ENCODE measurements around the gene RASSF7.

Gene RASSF7

DNA sequence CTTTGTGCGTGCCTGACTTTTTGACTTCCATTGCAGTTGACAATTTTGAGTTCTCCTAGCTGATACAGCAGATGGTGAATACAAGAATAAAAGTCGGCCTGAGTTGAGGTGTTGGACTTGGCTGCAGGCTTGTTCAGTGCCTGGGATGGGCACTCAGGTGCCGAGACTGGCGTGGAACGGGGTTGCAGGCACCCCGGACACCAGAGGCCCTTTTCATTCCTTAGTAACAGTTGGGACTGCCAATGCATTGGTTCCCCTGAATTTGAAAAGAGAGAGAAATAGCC is 16.8 kb downstream of the RASSF7 start:
- H3K4me3 ChIP-seq (ENCODE audit: low read length), result peak overlapping the region; percentile 93
- no peak for DNase-seq (ENCODE audit: low read depth)
- TF ChIP-seq, protein P1, sequence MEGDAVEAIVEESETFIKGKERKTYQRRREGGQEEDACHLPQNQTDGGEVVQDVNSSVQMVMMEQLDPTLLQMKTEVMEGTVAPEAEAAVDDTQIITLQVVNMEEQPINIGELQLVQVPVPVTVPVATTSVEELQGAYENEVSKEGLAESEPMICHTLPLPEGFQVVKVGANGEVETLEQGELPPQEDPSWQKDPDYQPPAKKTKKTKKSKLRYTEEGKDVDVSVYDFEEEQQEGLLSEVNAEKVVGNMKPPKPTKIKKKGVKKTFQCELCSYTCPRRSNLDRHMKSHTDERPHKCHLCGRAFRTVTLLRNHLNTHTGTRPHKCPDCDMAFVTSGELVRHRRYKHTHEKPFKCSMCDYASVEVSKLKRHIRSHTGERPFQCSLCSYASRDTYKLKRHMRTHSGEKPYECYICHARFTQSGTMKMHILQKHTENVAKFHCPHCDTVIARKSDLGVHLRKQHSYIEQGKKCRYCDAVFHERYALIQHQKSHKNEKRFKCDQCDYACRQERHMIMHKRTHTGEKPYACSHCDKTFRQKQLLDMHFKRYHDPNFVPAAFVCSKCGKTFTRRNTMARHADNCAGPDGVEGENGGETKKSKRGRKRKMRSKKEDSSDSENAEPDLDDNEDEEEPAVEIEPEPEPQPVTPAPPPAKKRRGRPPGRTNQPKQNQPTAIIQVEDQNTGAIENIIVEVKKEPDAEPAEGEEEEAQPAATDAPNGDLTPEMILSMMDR (conservative IDR thresholded peaks at IDR 0.05; ENCODE audit: low read length), result no peak

DNA sequence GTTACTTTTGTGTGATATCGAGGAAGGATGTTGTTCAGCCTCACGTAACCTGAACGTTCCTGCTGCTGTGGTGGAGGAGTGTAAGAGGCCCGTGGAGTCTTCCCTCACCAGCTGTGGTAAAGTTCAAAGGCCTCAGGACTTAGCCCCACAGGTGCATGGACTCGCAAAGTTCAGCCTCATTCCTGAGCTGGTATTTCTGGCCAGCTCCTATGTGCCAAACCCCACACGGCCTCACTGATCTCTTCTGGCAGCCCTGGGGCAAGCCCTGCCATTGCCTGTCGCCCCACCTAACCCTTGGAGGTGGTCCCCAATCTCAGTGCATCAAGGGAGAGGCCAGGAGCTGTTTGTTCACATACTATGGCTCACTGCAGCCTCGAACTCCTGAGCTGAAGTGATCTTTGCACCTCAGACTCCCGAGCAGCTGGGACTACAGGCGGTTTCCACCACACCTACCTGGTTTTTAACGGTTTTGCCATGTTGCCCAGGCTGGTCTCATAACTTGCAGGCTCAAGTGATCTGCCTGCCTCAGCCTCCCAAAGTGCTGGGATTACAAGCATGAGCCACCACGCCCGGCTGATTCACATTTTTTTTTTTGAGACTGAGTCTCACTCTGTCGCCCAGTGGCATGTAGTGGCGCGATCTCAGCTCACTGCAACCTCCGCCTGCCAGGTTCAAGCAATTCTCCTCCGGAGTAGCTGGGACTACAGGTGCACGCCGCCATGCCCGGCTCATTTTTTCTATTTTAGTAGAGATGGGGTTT is 17.7 kb downstream of the RASSF7 start:
- peak overlapping the region; percentile 93 for H3K4me3 ChIP-seq (ENCODE audit: low read length)
- TF ChIP-seq, protein P1 (conservative IDR thresholded peaks at IDR 0.05; ENCODE audit: low read length), result no peak
- no peak for DNase-seq (ENCODE audit: low read depth)

DNA sequence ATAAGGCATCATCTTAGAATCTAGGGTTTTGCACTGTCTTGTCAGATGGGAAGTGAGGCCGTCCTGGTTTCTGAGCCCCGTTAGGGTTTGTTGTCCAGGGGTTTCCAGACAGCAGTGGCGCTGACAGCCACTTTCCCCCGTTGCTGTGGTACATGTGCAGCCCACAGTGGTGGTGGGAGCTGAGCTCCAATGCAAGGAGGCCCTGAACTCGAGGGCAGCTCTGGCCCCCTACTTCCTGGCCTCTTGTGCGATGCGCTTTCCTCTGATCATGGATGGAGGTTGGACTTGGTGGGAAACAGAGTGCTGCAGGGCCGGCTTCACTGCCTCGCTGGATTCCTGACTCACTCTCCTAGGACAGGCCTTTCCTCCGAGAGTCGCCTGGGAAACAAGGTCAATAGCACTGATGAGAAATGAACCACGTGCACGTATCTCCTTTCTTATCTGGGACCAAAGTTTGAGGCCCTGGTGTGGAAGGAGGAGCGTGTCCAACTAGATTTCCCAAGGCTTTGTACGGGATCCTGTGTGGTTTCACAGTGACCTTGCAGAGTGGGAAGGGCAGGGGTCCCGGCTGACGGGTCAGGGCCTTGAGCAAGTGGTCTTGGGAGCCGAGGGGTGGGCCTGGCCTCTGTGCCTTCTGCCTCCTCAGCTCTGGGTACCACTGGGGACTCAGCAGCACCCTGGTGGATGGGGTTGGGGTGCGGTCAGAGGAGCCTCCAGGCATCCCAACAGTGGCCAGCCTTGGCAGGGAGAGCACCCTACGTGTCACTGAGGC is 19.2 kb downstream of the RASSF7 start:
- no peak for DNase-seq (ENCODE audit: low read depth)
- TF ChIP-seq, protein P1 (conservative IDR thresholded peaks at IDR 0.05; ENCODE audit: low read length), result no peak
- H3K4me3 ChIP-seq (ENCODE audit: low read length), result no peak overlapping the region

DNA sequence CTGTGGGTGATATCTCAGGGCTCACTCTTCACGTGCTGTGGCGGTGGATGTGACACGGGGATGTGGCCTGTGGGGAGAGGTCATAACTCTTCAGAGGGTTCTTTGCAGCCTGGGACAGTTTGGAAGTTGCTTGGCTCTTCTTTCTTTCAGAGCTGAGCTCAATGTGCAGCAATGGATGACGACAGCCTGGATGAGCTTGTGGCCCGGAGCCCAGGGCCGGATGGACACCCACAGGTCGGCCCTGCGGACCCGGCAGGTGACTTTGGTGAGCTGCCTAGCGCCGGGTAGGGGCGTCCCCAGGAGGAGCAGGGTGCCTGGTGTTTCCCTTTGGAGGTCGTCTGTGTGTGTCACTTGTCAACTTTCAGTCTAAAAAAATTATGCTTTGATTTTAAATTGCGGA is 20.6 kb downstream of the RASSF7 start:
- no peak for DNase-seq (ENCODE audit: low read depth)
- TF ChIP-seq, protein P1 (conservative IDR thresholded peaks at IDR 0.05; ENCODE audit: low read length), result no peak
- H3K4me3 ChIP-seq (ENCODE audit: low read length), result no peak overlapping the region

DNA sequence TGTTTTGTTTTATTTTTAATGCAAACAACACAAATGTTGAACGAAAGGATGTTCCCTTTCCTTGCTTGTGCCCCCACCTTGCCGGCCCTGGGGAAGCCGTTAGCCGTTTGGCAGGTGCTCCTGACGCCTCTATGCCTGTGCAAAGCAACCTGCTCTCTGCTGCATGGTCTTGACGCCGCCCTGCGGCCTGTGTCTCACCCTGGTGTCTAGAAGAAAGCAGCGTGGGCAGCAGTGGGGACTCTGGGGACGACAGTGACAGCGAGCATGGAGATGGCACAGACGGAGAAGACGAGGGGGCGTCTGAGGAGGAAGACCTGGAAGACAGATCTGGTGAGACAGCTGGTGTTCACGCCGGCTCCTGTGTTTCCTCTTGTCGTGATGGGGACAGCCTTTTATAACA is 21.0 kb downstream of the RASSF7 start:
- TF ChIP-seq, protein P1 (conservative IDR thresholded peaks at IDR 0.05; ENCODE audit: low read length), result no peak
- H3K4me3 ChIP-seq (ENCODE audit: low read length), result no peak overlapping the region
- DNase-seq (ENCODE audit: low read depth), result no peak

- TF ChIP-seq, protein P1 (conservative IDR thresholded peaks at IDR 0.05; ENCODE audit: low read length), result no peak
- no peak overlapping the region for H3K4me3 ChIP-seq (ENCODE audit: low read length)
- DNase-seq (ENCODE audit: low read depth), result no peak
These were observed 23.5 kb downstream of the RASSF7 start for GRCh38 chr11:584287-584686.

Measured in AG10803 (cell line).